PC-9 (cell line): ENCODE measurements around the gene SEL1L2. TPM values are rescaled to one million over a fixed set of nuclear protein-coding genes. Genes with fewer than 3 reads are reported as not detected.

Experiments used
- BruUV-seq: library from RNA; stranded (reverse); fragments of 400-500 nt; replicated peaks from 2 replicates; lab custom pipeline; 2021; lab: Mats Ljungman, UMichigan
- CTCF ChIA-PET: fragments of 300-600 bp; sonication (Branson Sonifier 250); formaldehyde crosslinking; loops from one replicate; lab custom pipeline; 2022; ENCODE audit warnings: antibody characterized with exemption; lab: Charles Lee
- POLR2A ChIA-PET: fragments of 300-600 bp; sonication (Branson Sonifier 250); formaldehyde crosslinking; loops from one replicate; lab custom pipeline; 2022; ENCODE audit warnings: antibody characterized with exemption; ENCODE audit not compliant: unreplicated experiment; lab: Charles Lee
- DNase-seq, 2 experiments: peaks; one replicate each; pipeline versions ENCODE4 v3.0.0 to v3.0.0-alpha.2; 2015 to 2022; ENCODE audit warnings: mixed read lengths in 1 of 2
- H2AFZ ChIP-seq: fragments of 200-600 bp; sonication (generic); 2 replicates; pipeline ENCODE4 v1.8.1; 2017; ENCODE audit warnings: antibody characterized with exemption
- H3F3A ChIP-seq: fragments of 200-600 bp; sonication (generic); 2 replicates; pipeline ENCODE4 v1.8.1; 2017; ENCODE audit warnings: antibody characterized with exemption, mild to moderate bottlenecking, low read depth; ENCODE audit not compliant: insufficient read depth
- H3K27ac ChIP-seq: fragments of 200-600 bp; sonication (generic); 2 replicates; pipeline ENCODE4 v1.6.1; 2016; ENCODE audit warnings: mixed run types
- H3K27me3 ChIP-seq: fragments of 200-600 bp; sonication (generic); 2 replicates; pipeline ENCODE4 v1.6.1; 2016; ENCODE audit warnings: low read depth, mixed run types; ENCODE audit not compliant: insufficient read depth
- H3K36me3 ChIP-seq: fragments of 200-600 bp; sonication (generic); 2 replicates; pipeline ENCODE4 v1.6.1; 2016; ENCODE audit warnings: low read depth, mixed run types
- H3K4me1 ChIP-seq: fragments of 200-600 bp; sonication (generic); replicated peaks from 2 replicates; pipeline ENCODE4 v1.6.1; 2016; ENCODE audit warnings: mixed run types; ENCODE audit not compliant: insufficient read depth
- H3K4me2 ChIP-seq: fragments of 200-600 bp; sonication (generic); 2 replicates; pipeline ENCODE4 v1.6.1; 2017; ENCODE audit warnings: mixed run types
- H3K4me3 ChIP-seq: fragments of 200-600 bp; sonication (generic); 2 replicates; pipeline ENCODE4 v1.6.1; 2016; ENCODE audit warnings: mixed run types
- H3K79me2 ChIP-seq: fragments of 200-600 bp; sonication (generic); 2 replicates; pipeline ENCODE4 v1.6.1; 2017; ENCODE audit warnings: low read depth, mixed run types
- H3K9me2 ChIP-seq: fragments of 200-600 bp; sonication (generic); 2 replicates; pipeline ENCODE4 v1.8.1; 2017; ENCODE audit warnings: mild to moderate bottlenecking; ENCODE audit not compliant: insufficient read depth
- H3K9me3 ChIP-seq: fragments of 200-600 bp; sonication (generic); 2 replicates; pipeline ENCODE4 v1.8.1; 2016; ENCODE audit warnings: low read depth; ENCODE audit not compliant: insufficient read depth
- H4K20me1 ChIP-seq: fragments of 200-600 bp; sonication (generic); 2 replicates; pipeline ENCODE4 v1.8.1; 2017; ENCODE audit not compliant: insufficient read depth
- CTCF ChIP-seq: fragments of 200-600 bp; sonication (generic); conservative IDR thresholded peaks from 2 replicates; pipeline ENCODE4 v1.6.1; 2017; ENCODE audit warnings: mixed run types, antibody characterized with exemption, mild to moderate bottlenecking, moderate library complexity
- EZH2 ChIP-seq: fragments of 200-600 bp; sonication (generic); IDR thresholded peaks from 2 replicates; pipeline ENCODE4 v1.8.0; 2017; ENCODE audit warnings: antibody characterized with exemption, low read depth
- intact Hi-C: fragments of 100-400 bp; cut with micrococcal nuclease; formaldehyde crosslinking; loops from one replicate; pipeline ENCODE4 v1.10.0; 2022; ENCODE audit not compliant: unreplicated experiment
- total RNA-seq: library from RNA; stranded (reverse); gene quantifications from 2 replicates; pipeline ENCODE4 v1.2.3, GENCODE V29; 2021

Gene SEL1L2
- total RNA-seq, 1 experiment from 2014 or later = not detected

GRCh38 chr20:13825465-13825864 lies 164.9 kb downstream of the SEL1L2 start:
- H3K79me2 ChIP-seq = no peaks in the 10 kb centered on the region
- CTCF ChIA-PET = no interaction called here
- no peak overlapping the region for H3K4me2 ChIP-seq
- no peaks in the 10 kb centered on the region for H3K9me3 ChIP-seq
- no TSS peak for BruUV-seq
- H3K27ac ChIP-seq = no peak overlapping the region
- intact Hi-C loops = loop anchor here (10.0 kb wide), 1 partner anchor 119 kb away; no protein-coding TSS in a partner anchor
- no peaks in the 10 kb centered on the region for H3K4me1 ChIP-seq
- H3K36me3 ChIP-seq = no peaks in the 10 kb centered on the region
- H2AFZ ChIP-seq = no peak overlapping the region
- TF ChIP-seq CTCF (no peak), EZH2 (no peak)
- H3K9me2 ChIP-seq = no peaks in the 10 kb centered on the region
- no peaks in the 10 kb centered on the region for H3F3A ChIP-seq
- no peak for DNase-seq
- H4K20me1 ChIP-seq = no peaks in the 10 kb centered on the region
- H3K27me3 ChIP-seq = no peaks in the 10 kb centered on the region
- POLR2A ChIA-PET = no interaction called here
- no peak overlapping the region for H3K4me3 ChIP-seq

GRCh38 chr20:13824459-13824858 lies 166.0 kb downstream of the SEL1L2 start:
- no peaks in the 10 kb centered on the region for H3K9me2 ChIP-seq
- no peaks in the 10 kb centered on the region for H3K79me2 ChIP-seq
- BruUV-seq = no TSS peak
- DNase-seq = no peak
- H4K20me1 ChIP-seq = no peaks in the 10 kb centered on the region
- no peak overlapping the region for H2AFZ ChIP-seq
- no peaks in the 10 kb centered on the region for H3K4me1 ChIP-seq
- H3K36me3 ChIP-seq = no peaks in the 10 kb centered on the region
- H3K4me3 ChIP-seq = no peak overlapping the region
- no peak overlapping the region for H3K27ac ChIP-seq
- no peaks in the 10 kb centered on the region for H3K27me3 ChIP-seq
- no peak overlapping the region for H3K4me2 ChIP-seq
- CTCF ChIA-PET = no interaction called here
- no peak for TF ChIP-seq CTCF
- no peak for TF ChIP-seq EZH2
- H3F3A ChIP-seq = peaks cover 6% of the 10 kb centered on the region; the same call in 1 of the 2 replicates
- POLR2A ChIA-PET = no interaction called here
- intact Hi-C loops = loop anchor here (10.0 kb wide), 1 partner anchor 120 kb away; no protein-coding TSS in a partner anchor
- H3K9me3 ChIP-seq = no peaks in the 10 kb centered on the region

GRCh38 chr20:13822459-13822858 lies 168.0 kb downstream of the SEL1L2 start:
- intact Hi-C loops = loop anchor here (10.0 kb wide), 1 partner anchor 122 kb away; no protein-coding TSS in a partner anchor
- 0 out of 2 replicates have a peak, but pooled peaks cover 2% of the 10 kb centered on the region for H3K4me1 ChIP-seq
- H3K4me2 ChIP-seq = no peak overlapping the region
- no peak overlapping the region for H3K4me3 ChIP-seq
- no peak overlapping the region for H2AFZ ChIP-seq
- BruUV-seq = no TSS peak
- H3K79me2 ChIP-seq = no peaks in the 10 kb centered on the region
- H3K27me3 ChIP-seq = no peaks in the 10 kb centered on the region
- H3K27ac ChIP-seq = no peak overlapping the region
- DNase-seq = no peak
- no peaks in the 10 kb centered on the region for H3K9me3 ChIP-seq
- H3K9me2 ChIP-seq = no peaks in the 10 kb centered on the region
- TF ChIP-seq CTCF (no peak), EZH2 (no peak)
- CTCF ChIA-PET = no interaction called here
- H4K20me1 ChIP-seq = no peaks in the 10 kb centered on the region
- H3F3A ChIP-seq = peaks cover 7% of the 10 kb centered on the region; the same call in 1 of the 2 replicates
- peaks cover 1% of the 10 kb centered on the region; the same call in 1 of the 2 replicates for H3K36me3 ChIP-seq
- POLR2A ChIA-PET = no interaction called here
